NCI-H187 treated with DMSO at 0.1 percent for 48 hours (cell line): ENCODE data around the gene MRPS12.
A peak's percentile ranks its signal among the peaks of the same experiment; 100 is the strongest.
"Not testable (repeated sequence)": the region's sequence is repeated elsewhere in the genome, so short reads cannot be mapped to it uniquely, and the experiment has no call there.

ENCODE experiments used
- DNase-seq: peaks from one replicate; lab custom pipeline; 2025; lab: John Stamatoyannopoulos, UW

MRPS12 gene

GRCh38 chr19:38939957-38940356 is 9.2 kb downstream of the MRPS12 start:
- DNase-seq = no peak

GRCh38 chr19:38941466-38941865 is 10.7 kb downstream of the MRPS12 start:
- not testable (repeated sequence) for DNase-seq

GRCh38 chr19:38941979-38942378 is 11.2 kb downstream of the MRPS12 start:
- DNase-seq = no peak

- DNase-seq = no peak
Observed at GRCh38 chr19:38942471-38943181, 11.9 kb downstream of the MRPS12 start.

GRCh38 chr19:38944981-38945506 is 14.3 kb downstream of the MRPS12 start:
- no peak for DNase-seq

- DNase-seq = no peak
Observed at GRCh38 chr19:38945562-38946228, 15.0 kb downstream of the MRPS12 start.

- DNase-seq = no peak
Observed at GRCh38 chr19:38946229-38947010, 15.7 kb downstream of the MRPS12 start.

- peak; percentile 9 for DNase-seq
Observed at GRCh38 chr19:38949580-38950367, 19.0 kb downstream of the MRPS12 start.

GRCh38 chr19:38951187-38951586 is 20.4 kb downstream of the MRPS12 start:
- no peak for DNase-seq

GRCh38 chr19:38952395-38953165 is 21.8 kb downstream of the MRPS12 start:
- no peak for DNase-seq

- DNase-seq = no peak
Observed at GRCh38 chr19:38953677-38954076, 22.9 kb downstream of the MRPS12 start.

- no peak for DNase-seq
Observed at GRCh38 chr19:38956264-38956663, 25.5 kb downstream of the MRPS12 start.

- no peak for DNase-seq
Observed at GRCh38 chr19:38958301-38958700, 27.6 kb downstream of the MRPS12 start.

GRCh38 chr19:38959618-38960017 is 28.9 kb downstream of the MRPS12 start:
- DNase-seq = no peak

GRCh38 chr19:38964738-38965137 is 34.0 kb downstream of the MRPS12 start:
- no peak for DNase-seq

GRCh38 chr19:38966149-38966548 is 35.4 kb downstream of the MRPS12 start:
- not testable (repeated sequence) for DNase-seq

- no peak for DNase-seq
Observed at GRCh38 chr19:38970664-38971532, 40.2 kb downstream of the MRPS12 start.

GRCh38 chr19:38971672-38972071 is 40.9 kb downstream of the MRPS12 start:
- no peak for DNase-seq

GRCh38 chr19:38974624-38975213 is 44.0 kb downstream of the MRPS12 start:
- DNase-seq = no peak
